Liver (tissue), 9 donors: Measurements from ENCODE around the gene UBE2S. TPM values are rescaled to one million over a fixed set of nuclear protein-coding genes. Genes with fewer than 3 reads are reported as not detected.

Experiments
- DNase-seq: peaks from one replicate; pipeline ENCODE4 v3.0.0-alpha.2; 2017; ENCODE audit warnings: low spot score
- H3K27ac ChIP-seq, 2 donors: one replicate each; pipeline ENCODE4 v1.7.0; 2013; ENCODE audit warnings: inconsistent platforms in 2 of 2, low read length in 2 of 2, control low read depth in 1 of 2, low read depth in 1 of 2, mild to moderate bottlenecking in 1 of 2
- H3K27me3 ChIP-seq, 4 donors: one replicate each; pipeline versions ENCODE4 v1.6.1 to v1.7.0; 2013; ENCODE audit warnings: low read length in 3 of 4, inconsistent platforms in 1 of 4, mild to moderate bottlenecking in 1 of 4, moderate library complexity in 1 of 4; ENCODE audit not compliant: control insufficient read depth in 4 of 4, insufficient read depth in 4 of 4
- H3K36me3 ChIP-seq, 4 donors: one replicate each; pipeline versions ENCODE4 v1.6.1 to v1.7.0; 2013; ENCODE audit warnings: low read length in 3 of 4, mild to moderate bottlenecking in 3 of 4, low read depth in 1 of 4, moderate library complexity in 1 of 4; ENCODE audit not compliant: control insufficient read depth in 4 of 4, insufficient read depth in 3 of 4
- H3K4me1 ChIP-seq, 4 donors: one replicate each; pipeline versions ENCODE4 v1.6.1 to v1.7.0; 2013; ENCODE audit warnings: low read length in 3 of 4, mild to moderate bottlenecking in 3 of 4, moderate library complexity in 1 of 4; ENCODE audit not compliant: control insufficient read depth in 4 of 4, insufficient read depth in 4 of 4
- H3K4me3 ChIP-seq, 3 donors: one replicate each; pipeline versions ENCODE4 v1.6.1 to v1.7.0; 2013; ENCODE audit warnings: low read length in 3 of 3, control low read depth in 1 of 3, low read depth in 1 of 3, mild to moderate bottlenecking in 1 of 3
- H3K9ac ChIP-seq, 2 donors: one replicate each; pipeline ENCODE4 v1.7.0; 2013; ENCODE audit warnings: low read length in 2 of 2, mild to moderate bottlenecking in 2 of 2, moderate library complexity in 2 of 2, control low read depth in 1 of 2, low read depth in 1 of 2
- H3K9me3 ChIP-seq, 4 donors: one replicate each; pipeline versions ENCODE4 v1.6.1 to v1.7.0; 2013; ENCODE audit warnings: low read length in 3 of 4; ENCODE audit not compliant: control insufficient read depth in 4 of 4
- CTCF ChIP-seq: fragments of 150-350 bp; IDR thresholded peaks from 2 replicates; pipeline ENCODE4 v1.5.1; 2017; ENCODE audit warnings: improper control_type of control experiment, low read depth, low read length; ENCODE audit not compliant: missing input control
- EGR1 ChIP-seq, 2 donors: IDR thresholded peaks; 2 replicates each; pipeline ENCODE4 v1.6.1; 2016 to 2018; ENCODE audit warnings: antibody characterized with exemption in 2 of 2, low read depth in 2 of 2
- FOXA1 ChIP-seq: IDR thresholded peaks from 2 replicates; pipeline ENCODE4 v1.6.1; 2016; ENCODE audit warnings: antibody characterized with exemption
- FOXA2 ChIP-seq: IDR thresholded peaks from 2 replicates; pipeline ENCODE4 v1.6.1; 2016; ENCODE audit warnings: antibody characterized with exemption
- GABPA ChIP-seq, 2 donors: IDR thresholded peaks in 1 of 2; conservative IDR thresholded peaks in 1 of 2; 2 replicates each; pipeline ENCODE4 v1.6.1; 2016; ENCODE audit warnings: antibody characterized with exemption in 2 of 2, mild to moderate bottlenecking in 1 of 2, moderate library complexity in 1 of 2
- HNF4A ChIP-seq, 2 donors: conservative IDR thresholded peaks; 2 replicates each; pipeline ENCODE4 v1.6.1; 2016; ENCODE audit warnings: antibody characterized with exemption in 2 of 2, mild to moderate bottlenecking in 2 of 2
- HNF4G ChIP-seq: IDR thresholded peaks from 2 replicates; pipeline ENCODE4 v1.6.1; 2016; ENCODE audit warnings: antibody characterized with exemption
- MAX ChIP-seq: IDR thresholded peaks from 2 replicates; pipeline ENCODE4 v1.6.1; 2016; ENCODE audit warnings: antibody characterized with exemption
- NR2F2 ChIP-seq: IDR thresholded peaks from 2 replicates; pipeline ENCODE4 v1.6.1; 2016; ENCODE audit warnings: antibody characterized with exemption
- RAD21 ChIP-seq, 2 donors: IDR thresholded peaks; 2 replicates each; pipeline ENCODE4 v1.6.1; 2016; ENCODE audit warnings: antibody characterized with exemption in 2 of 2, mild to moderate bottlenecking in 2 of 2
- REST ChIP-seq: IDR thresholded peaks from 2 replicates; pipeline ENCODE4 v1.6.1; 2016; ENCODE audit warnings: antibody characterized with exemption, mild to moderate bottlenecking
- RXRA ChIP-seq, 2 donors: IDR thresholded peaks; 2 replicates each; pipeline ENCODE4 v1.6.1; 2017 to 2018; ENCODE audit warnings: antibody characterized with exemption in 2 of 2, mild to moderate bottlenecking in 1 of 2
- SP1 ChIP-seq: IDR thresholded peaks from 2 replicates; pipeline ENCODE4 v1.6.1; 2018; ENCODE audit warnings: antibody characterized with exemption, mild to moderate bottlenecking
- TAF1 ChIP-seq: conservative IDR thresholded peaks from 2 replicates; pipeline ENCODE4 v1.6.1; 2016; ENCODE audit warnings: antibody characterized with exemption, mild to moderate bottlenecking
- YY1 ChIP-seq: IDR thresholded peaks from 2 replicates; pipeline ENCODE4 v1.6.1; 2016; ENCODE audit warnings: antibody characterized with exemption, mild to moderate bottlenecking
- ZBTB33 ChIP-seq: IDR thresholded peaks from 2 replicates; pipeline ENCODE4 v1.6.1; 2016; ENCODE audit warnings: antibody characterized with exemption
- WGBS: extraction: QIAGEN DNeasy Blood & Tissue Kit; methylation state at CpG from one replicate; pipeline ENCODE4 v1.1.7; 2013; 5-methylcytosine and 5-hydroxymethylcytosine counted together
- polyA plus RNA-seq, 2 donors: library from polyadenylated mRNA; stranded (reverse) in 1 of 2; unstranded in 1 of 2; fragments of 200-250 nt in 1 of 2; fragments of >200 nt in 1 of 2; fragmentation: Nextera tagmentation in 1 of 2; extraction: Ambion mirVana in 1 of 2; gene quantifications; one replicate each; pipeline versions ENCODE4 v1.2.1 to v1.2.3, GENCODE V29; 2013 to 2015
- total RNA-seq, 2 donors: library from RNA; depleted of rRNA; stranded (reverse); fragments of >200 nt; gene quantifications; one replicate each; pipeline ENCODE4 v1.2.3, GENCODE V29; 2014
- TF ChIP-seq, protein P1 (sequence below): IDR thresholded peaks from 2 replicates; pipeline ENCODE4 v1.6.1; 2016; ENCODE audit warnings: antibody characterized with exemption
- donor health status: healthy.
- donor health status: healthy.
- donor health status: healthy.
- donor health status: healthy.
- donor health status: healthy.

The UBE2S gene
- total and polyA plus RNA-seq, 4 donors, result 5.2 to 95.2 (median 6.8) TPM

DNA sequence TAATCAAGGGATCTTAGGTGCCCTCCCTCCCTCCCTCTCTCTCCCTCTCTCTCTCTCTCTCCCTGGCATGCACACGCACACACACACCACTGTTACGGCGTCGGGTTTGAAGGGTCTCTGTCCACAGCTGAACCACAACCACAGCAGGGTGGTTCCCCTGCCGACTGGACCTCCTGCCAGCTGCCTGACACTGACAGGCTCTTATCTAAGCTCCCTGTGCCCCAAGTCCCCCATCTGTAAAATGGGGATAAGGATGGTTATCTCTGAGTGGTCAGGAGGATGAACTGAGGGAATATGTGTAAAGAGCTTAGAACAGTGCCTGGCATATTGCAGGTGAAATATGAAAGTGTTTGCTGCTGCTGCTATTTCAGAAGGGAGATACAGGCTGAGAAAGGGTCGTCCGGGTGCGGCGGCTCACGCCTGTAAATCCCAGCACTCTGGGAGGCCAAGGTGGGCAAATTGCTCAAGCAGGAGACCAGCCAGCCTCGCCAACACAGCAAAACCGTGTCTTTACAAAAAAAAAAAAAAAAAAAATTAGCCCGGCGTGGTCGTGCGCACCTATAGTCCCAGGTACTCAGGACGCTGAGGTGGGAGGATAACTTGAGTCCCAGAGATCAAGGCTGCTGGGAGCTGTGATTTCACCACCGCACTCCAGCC lies 36.4 kb upstream of the UBE2S start:
- Histone ChIP-seq H3K4me3 (no peak overlapping the region), H3K36me3 (no peaks in the 10 kb centered on the region), H3K4me1 (peaks cover 0 to 3% (median 1%) of the 10 kb centered on the region in 4 donors), H3K27me3 (peaks cover 10 to 16% (median 13%) of the 10 kb centered on the region in 4 donors), H3K9ac (no peak overlapping the region), H3K27ac (no peak overlapping the region), H3K9me3 (peaks cover 0 to 2% (median under 1%) of the 10 kb centered on the region in 4 donors)
- 27% methylated on average over 18 of the region's 18 CpGs for WGBS
- DNase-seq, result peak; percentile 72
- TF ChIP-seq, protein P1, sequence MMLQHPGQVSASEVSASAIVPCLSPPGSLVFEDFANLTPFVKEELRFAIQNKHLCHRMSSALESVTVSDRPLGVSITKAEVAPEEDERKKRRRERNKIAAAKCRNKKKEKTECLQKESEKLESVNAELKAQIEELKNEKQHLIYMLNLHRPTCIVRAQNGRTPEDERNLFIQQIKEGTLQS, result no peak
- no peak for TF ChIP-seq TAF1
- no peak for TF ChIP-seq NR2F2
- no peak for TF ChIP-seq SP1
- no peak for TF ChIP-seq RXRA (IDR thresholded peaks at IDR 0.05)
- TF ChIP-seq FOXA2, result no peak
- no peak for TF ChIP-seq ZBTB33
- TF ChIP-seq YY1, result no peak
- no peak for TF ChIP-seq HNF4A (conservative IDR thresholded peaks at IDR 0.05)
- TF ChIP-seq HNF4G, result no peak
- no peak for TF ChIP-seq RAD21 (IDR thresholded peaks at IDR 0.05)
- no peak for TF ChIP-seq EGR1 (IDR thresholded peaks at IDR 0.05; ENCODE audit: low read depth in 2 of 2)
- TF ChIP-seq FOXA1, result no peak

DNA sequence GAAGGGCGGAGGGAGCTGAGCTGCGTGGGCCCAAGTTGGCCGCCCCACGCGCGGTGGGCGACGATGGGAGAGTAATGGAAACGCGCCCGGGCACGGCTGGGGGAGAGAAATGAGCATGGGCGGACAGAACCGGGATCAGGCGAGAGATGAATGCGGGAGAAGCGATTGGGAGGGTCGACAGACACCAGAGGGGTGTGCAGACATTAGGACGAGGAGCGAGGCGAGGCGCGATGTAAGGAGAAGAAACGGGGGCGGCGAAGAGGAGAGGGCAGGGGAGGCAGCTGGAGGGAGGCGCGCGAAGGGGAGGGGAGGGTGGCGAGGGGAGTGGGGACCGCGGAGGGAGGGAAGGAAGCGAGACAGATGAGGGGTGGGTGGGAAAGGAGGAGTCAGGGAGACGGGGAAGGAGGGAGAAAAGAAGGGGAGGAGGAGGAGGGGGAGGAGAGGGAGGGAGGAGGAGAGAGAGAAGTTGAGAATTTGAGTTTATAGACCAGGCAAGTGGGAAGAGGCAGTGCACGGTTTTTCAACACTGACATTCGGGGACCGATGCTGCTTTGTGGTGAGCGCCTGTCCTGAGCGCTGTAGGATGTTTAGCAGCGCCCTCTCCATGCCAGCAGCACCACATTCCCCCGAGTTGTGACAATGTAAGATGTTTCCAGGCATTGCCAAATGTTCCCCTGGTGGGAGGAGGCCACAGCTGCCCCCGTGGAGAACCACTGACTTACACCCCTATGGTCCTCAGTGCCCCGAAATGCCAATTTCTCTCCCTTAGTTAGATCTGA lies 35.6 kb upstream of the UBE2S start, which contains the start of gene SHISA7:
Gene SHISA7, minus strand, starts transcription at position 256 of the 779 bp plus-strand sequence. CDS start 437 bp downstream, outside the sequence.
- H3K4me3 ChIP-seq, result no peak within 1 kb of the TSS
- H3K36me3 ChIP-seq, result no peaks in the 10 kb centered on the region
- H3K9ac ChIP-seq, result no peak within 1 kb of the TSS
- 5% methylated on average over 43 of the region's 43 CpGs for WGBS
- H3K4me1 ChIP-seq, result peaks cover 0 to 3% (median 1%) of the 10 kb centered on the region in 4 donors
- H3K9me3 ChIP-seq, result peaks cover 0 to 2% (median 1%) of the 10 kb centered on the region in 4 donors
- no peak within 1 kb of the TSS for H3K27ac ChIP-seq
- TF ChIP-seq NR2F2, result no peak
- TF ChIP-seq GABPA (IDR thresholded peaks at IDR 0.05 in 1 of 2, conservative IDR thresholded peaks at IDR 0.05 in 1 of 2), result no peak
- TF ChIP-seq EGR1 (IDR thresholded peaks at IDR 0.05; ENCODE audit: low read depth in 2 of 2), result no peak
- TF ChIP-seq RXRA (IDR thresholded peaks at IDR 0.05), result no peak
- no peak for TF ChIP-seq SP1
- no peak for TF ChIP-seq FOXA1
- DNase-seq, result no peak
- H3K27me3 ChIP-seq, result peaks cover 11 to 18% (median 13%) of the 10 kb centered on the region in 4 donors

GRCh38 chr19:55442372-55442961 lies 34.9 kb upstream of the UBE2S start:
- peaks cover 11 to 18% (median 14%) of the 10 kb centered on the region in 4 donors for H3K27me3 ChIP-seq
- 2% methylated on average over 72 of the region's 72 CpGs for WGBS
- DNase-seq, result no peak
- peaks cover 0 to 2% (median 1%) of the 10 kb centered on the region in 4 donors for H3K9me3 ChIP-seq
- no peak overlapping the region for H3K9ac ChIP-seq
- no peaks in the 10 kb centered on the region for H3K36me3 ChIP-seq
- H3K4me1 ChIP-seq, result peaks cover 0 to 3% (median 1%) of the 10 kb centered on the region in 4 donors
- H3K4me3 ChIP-seq, result no peak overlapping the region
- no peak overlapping the region for H3K27ac ChIP-seq
- TF ChIP-seq TAF1 (no peak), REST (no peak), EGR1 (IDR thresholded peaks at IDR 0.05; ENCODE audit: low read depth in 2 of 2) (no peak), RAD21 (IDR thresholded peaks at IDR 0.05) (no peak), MAX (no peak), CTCF (no peak), HNF4G (no peak)
- TF ChIP-seq, protein P1, result no peak
